Measurements from ENCODE around the gene ZFYVE21. TPM values are rescaled to one million over a fixed set of nuclear protein-coding genes. Genes with fewer than 3 reads are reported as not detected.

ZFYVE21 gene
- total RNA-seq, 1 experiment from 2014 or later = 59.7 TPM

DNA sequence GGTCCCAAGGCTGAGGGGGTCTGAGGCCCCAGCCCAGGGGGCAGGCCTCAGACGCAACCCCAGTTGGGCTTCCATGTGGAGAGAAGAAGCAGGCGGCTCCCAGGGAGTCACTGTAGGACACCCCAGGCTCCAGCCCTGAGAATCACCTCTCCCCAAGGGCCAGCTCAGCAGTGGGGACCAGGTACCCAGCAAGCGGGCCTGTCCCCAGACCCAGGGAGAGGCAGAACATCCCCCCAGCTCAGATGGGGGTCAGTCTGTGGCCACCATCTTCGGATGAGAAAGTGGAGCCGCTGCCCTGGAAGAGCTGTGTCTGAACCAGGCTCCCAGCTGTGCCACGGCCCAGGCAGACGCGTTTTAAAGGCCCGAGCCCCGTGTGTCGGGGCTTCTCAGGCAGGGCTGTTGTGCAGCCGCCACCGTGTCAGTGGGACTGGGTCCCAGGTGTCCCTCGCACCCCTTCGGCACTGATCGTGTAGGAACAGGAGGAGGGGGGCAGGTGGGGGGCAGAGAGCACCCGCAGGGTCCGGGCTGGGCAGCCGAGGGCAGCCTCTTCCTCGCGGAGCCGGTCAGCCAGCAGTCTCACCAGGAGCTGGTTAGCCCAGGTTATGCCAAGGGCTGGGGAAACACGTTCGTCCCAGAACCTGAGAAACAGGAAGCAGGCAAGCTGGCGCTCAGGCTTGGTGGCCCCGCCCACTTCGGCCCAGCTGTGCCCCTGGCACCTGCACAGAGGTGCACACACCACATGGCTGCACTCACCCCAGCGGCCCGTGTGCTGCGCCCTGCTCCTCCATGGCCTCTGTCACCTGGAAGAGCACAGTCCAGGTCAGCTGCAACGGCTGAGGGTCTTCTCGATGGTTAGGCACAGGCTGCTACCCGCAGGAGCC, 17.0 kb upstream of the ZFYVE21 start:
- no peaks in the 10 kb centered on the region; the same call in 1 of the 2 replicates for H3K27me3 Mint-ChIP-seq (ENCODE audit: low read depth)
- peaks cover 17% of the 10 kb centered on the region; the same call in 1 of the 2 replicates for H3K36me3 Mint-ChIP-seq
- TF ChIP-seq EMX1 (CRISPR knock-in tag; IDR thresholded peaks at IDR 0.05) = no peak
- TF ChIP-seq, protein P1, sequence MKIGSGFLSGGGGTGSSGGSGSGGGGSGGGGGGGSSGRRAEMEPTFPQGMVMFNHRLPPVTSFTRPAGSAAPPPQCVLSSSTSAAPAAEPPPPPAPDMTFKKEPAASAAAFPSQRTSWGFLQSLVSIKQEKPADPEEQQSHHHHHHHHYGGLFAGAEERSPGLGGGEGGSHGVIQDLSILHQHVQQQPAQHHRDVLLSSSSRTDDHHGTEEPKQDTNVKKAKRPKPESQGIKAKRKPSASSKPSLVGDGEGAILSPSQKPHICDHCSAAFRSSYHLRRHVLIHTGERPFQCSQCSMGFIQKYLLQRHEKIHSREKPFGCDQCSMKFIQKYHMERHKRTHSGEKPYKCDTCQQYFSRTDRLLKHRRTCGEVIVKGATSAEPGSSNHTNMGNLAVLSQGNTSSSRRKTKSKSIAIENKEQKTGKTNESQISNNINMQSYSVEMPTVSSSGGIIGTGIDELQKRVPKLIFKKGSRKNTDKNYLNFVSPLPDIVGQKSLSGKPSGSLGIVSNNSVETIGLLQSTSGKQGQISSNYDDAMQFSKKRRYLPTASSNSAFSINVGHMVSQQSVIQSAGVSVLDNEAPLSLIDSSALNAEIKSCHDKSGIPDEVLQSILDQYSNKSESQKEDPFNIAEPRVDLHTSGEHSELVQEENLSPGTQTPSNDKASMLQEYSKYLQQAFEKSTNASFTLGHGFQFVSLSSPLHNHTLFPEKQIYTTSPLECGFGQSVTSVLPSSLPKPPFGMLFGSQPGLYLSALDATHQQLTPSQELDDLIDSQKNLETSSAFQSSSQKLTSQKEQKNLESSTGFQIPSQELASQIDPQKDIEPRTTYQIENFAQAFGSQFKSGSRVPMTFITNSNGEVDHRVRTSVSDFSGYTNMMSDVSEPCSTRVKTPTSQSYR (CRISPR knock-in tag; IDR thresholded peaks at IDR 0.05) = no peak
- no peak for TF ChIP-seq MXD4 (CRISPR knock-in tag; IDR thresholded peaks at IDR 0.05; ENCODE audit: borderline replicate concordance)
- no peak for TF ChIP-seq SMAD3 (CRISPR knock-in tag; IDR thresholded peaks at IDR 0.05; ENCODE audit: borderline replicate concordance)
- no peak for TF ChIP-seq CREB1 (CRISPR knock-in tag; IDR thresholded peaks at IDR 0.05)
- no peak for TF ChIP-seq ZNF317 (CRISPR knock-in tag; IDR thresholded peaks at IDR 0.05; ENCODE audit: borderline replicate concordance, low read depth)
- no peak for TF ChIP-seq TCF7 (CRISPR knock-in tag; IDR thresholded peaks at IDR 0.05; ENCODE audit: low read depth)
- TF ChIP-seq CBFB (CRISPR knock-in tag; IDR thresholded peaks at IDR 0.05; ENCODE audit: low read depth) = no peak
- TF ChIP-seq, protein P2, sequence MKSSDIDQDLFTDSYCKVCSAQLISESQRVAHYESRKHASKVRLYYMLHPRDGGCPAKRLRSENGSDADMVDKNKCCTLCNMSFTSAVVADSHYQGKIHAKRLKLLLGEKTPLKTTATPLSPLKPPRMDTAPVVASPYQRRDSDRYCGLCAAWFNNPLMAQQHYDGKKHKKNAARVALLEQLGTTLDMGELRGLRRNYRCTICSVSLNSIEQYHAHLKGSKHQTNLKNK (CRISPR knock-in tag; IDR thresholded peaks at IDR 0.05) = no peak
- TF ChIP-seq, protein P3, sequence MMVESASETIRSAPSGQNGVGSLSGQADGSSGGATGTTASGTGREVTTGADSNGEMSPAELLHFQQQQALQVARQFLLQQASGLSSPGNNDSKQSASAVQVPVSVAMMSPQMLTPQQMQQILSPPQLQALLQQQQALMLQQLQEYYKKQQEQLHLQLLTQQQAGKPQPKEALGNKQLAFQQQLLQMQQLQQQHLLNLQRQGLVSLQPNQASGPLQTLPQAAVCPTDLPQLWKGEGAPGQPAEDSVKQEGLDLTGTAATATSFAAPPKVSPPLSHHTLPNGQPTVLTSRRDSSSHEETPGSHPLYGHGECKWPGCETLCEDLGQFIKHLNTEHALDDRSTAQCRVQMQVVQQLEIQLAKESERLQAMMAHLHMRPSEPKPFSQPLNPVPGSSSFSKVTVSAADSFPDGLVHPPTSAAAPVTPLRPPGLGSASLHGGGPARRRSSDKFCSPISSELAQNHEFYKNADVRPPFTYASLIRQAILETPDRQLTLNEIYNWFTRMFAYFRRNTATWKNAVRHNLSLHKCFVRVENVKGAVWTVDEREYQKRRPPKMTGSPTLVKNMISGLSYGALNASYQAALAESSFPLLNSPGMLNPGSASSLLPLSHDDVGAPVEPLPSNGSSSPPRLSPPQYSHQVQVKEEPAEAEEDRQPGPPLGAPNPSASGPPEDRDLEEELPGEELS (CRISPR knock-in tag; IDR thresholded peaks at IDR 0.05) = no peak
- no peak for TF ChIP-seq ZBTB21 (CRISPR knock-in tag; IDR thresholded peaks at IDR 0.05; ENCODE audit: borderline replicate concordance)
- no peak for TF ChIP-seq ATF1 (CRISPR knock-in tag; IDR thresholded peaks at IDR 0.05)
- no peak for TF ChIP-seq PRRX2 (CRISPR knock-in tag; IDR thresholded peaks at IDR 0.05)
- ATAC-seq (peak; percentile 7), DNase-seq (ENCODE audit: low spot score) (no peak)
- H3K9me3 Mint-ChIP-seq = no peaks in the 10 kb centered on the region
- ChIA-PET CTCF (no interaction called here), POLR2A (no interaction called here)
- no peak overlapping the region for H3K27ac Mint-ChIP-seq
- H3K4me1 Mint-ChIP-seq = peaks cover 15% of the 10 kb centered on the region
- H3K4me3 Mint-ChIP-seq = no peak overlapping the region

DNA sequence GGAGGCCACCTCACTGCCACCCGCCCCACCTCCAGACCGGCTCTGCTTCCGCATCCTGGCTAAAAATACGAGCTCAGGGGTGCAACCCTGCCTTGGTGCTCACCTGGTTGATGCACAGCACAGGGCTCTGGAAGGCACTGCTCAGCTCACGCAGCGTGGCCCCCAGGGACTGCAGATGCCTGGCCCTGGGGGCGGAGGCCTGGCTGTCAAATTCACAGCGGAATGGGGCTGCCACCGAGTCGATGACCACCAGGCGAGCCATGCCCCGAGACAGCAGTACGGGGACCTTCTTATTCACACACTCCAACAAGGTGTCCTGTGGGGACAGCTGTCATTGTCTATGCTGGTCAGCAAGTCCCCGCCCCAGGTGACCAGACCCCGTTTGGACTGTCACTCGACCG, 16.3 kb upstream of the ZFYVE21 start:
- Mint-ChIP-seq H3K4me1 (peaks cover 16% of the 10 kb centered on the region), H3K4me3 (no peak overlapping the region), H3K27ac (no peak overlapping the region), H3K9me3 (no peaks in the 10 kb centered on the region), H3K27me3 (ENCODE audit: low read depth) (no peaks in the 10 kb centered on the region; the same call in 1 of the 2 replicates), H3K36me3 (peaks cover 18% of the 10 kb centered on the region)
- POLR2A ChIA-PET = no interaction called here
- ATAC-seq (no peak), DNase-seq (ENCODE audit: low spot score) (no peak)
- CTCF ChIA-PET = no interaction called here
- TF ChIP-seq ZNF232 (CRISPR knock-in tag; IDR thresholded peaks at IDR 0.05) (no peak), ELF4 (CRISPR knock-in tag; IDR thresholded peaks at IDR 0.05; ENCODE audit: low read depth) (no peak), EMX1 (CRISPR knock-in tag; IDR thresholded peaks at IDR 0.05) (no peak), HMGA2 (CRISPR knock-in tag; IDR thresholded peaks at IDR 0.05) (no peak), GTF2I (CRISPR knock-in tag; conservative IDR thresholded peaks at IDR 0.05) (no peak), ZNF416 (CRISPR knock-in tag; IDR thresholded peaks at IDR 0.05) (no peak), GABPB1 (CRISPR knock-in tag; IDR thresholded peaks at IDR 0.05) (no peak), ZNF317 (CRISPR knock-in tag; IDR thresholded peaks at IDR 0.05; ENCODE audit: borderline replicate concordance, low read depth) (no peak), ZNF423 (CRISPR knock-in tag; IDR thresholded peaks at IDR 0.05) (no peak)
- TF ChIP-seq, protein P4, sequence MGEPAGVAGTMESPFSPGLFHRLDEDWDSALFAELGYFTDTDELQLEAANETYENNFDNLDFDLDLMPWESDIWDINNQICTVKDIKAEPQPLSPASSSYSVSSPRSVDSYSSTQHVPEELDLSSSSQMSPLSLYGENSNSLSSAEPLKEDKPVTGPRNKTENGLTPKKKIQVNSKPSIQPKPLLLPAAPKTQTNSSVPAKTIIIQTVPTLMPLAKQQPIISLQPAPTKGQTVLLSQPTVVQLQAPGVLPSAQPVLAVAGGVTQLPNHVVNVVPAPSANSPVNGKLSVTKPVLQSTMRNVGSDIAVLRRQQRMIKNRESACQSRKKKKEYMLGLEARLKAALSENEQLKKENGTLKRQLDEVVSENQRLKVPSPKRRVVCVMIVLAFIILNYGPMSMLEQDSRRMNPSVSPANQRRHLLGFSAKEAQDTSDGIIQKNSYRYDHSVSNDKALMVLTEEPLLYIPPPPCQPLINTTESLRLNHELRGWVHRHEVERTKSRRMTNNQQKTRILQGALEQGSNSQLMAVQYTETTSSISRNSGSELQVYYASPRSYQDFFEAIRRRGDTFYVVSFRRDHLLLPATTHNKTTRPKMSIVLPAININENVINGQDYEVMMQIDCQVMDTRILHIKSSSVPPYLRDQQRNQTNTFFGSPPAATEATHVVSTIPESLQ (CRISPR knock-in tag; IDR thresholded peaks at IDR 0.05) = no peak
- TF ChIP-seq, protein P2 (CRISPR knock-in tag; IDR thresholded peaks at IDR 0.05) = no peak
- TF ChIP-seq, protein P5, sequence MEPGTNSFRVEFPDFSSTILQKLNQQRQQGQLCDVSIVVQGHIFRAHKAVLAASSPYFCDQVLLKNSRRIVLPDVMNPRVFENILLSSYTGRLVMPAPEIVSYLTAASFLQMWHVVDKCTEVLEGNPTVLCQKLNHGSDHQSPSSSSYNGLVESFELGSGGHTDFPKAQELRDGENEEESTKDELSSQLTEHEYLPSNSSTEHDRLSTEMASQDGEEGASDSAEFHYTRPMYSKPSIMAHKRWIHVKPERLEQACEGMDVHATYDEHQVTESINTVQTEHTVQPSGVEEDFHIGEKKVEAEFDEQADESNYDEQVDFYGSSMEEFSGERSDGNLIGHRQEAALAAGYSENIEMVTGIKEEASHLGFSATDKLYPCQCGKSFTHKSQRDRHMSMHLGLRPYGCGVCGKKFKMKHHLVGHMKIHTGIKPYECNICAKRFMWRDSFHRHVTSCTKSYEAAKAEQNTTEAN (CRISPR knock-in tag; IDR thresholded peaks at IDR 0.05) = no peak
- TF ChIP-seq, protein P6, sequence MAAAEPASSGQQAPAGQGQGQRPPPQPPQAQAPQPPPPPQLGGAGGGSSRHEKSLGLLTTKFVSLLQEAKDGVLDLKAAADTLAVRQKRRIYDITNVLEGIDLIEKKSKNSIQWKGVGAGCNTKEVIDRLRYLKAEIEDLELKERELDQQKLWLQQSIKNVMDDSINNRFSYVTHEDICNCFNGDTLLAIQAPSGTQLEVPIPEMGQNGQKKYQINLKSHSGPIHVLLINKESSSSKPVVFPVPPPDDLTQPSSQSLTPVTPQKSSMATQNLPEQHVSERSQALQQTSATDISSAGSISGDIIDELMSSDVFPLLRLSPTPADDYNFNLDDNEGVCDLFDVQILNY (CRISPR knock-in tag; IDR thresholded peaks at IDR 0.05) = no peak
- TF ChIP-seq, protein P7, sequence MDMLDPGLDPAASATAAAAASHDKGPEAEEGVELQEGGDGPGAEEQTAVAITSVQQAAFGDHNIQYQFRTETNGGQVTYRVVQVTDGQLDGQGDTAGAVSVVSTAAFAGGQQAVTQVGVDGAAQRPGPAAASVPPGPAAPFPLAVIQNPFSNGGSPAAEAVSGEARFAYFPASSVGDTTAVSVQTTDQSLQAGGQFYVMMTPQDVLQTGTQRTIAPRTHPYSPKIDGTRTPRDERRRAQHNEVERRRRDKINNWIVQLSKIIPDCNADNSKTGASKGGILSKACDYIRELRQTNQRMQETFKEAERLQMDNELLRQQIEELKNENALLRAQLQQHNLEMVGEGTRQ (CRISPR knock-in tag; IDR thresholded peaks at IDR 0.05) = no peak
